Measurements from ENCODE around the gene CFHR1.

The CFHR1 gene

DNA sequence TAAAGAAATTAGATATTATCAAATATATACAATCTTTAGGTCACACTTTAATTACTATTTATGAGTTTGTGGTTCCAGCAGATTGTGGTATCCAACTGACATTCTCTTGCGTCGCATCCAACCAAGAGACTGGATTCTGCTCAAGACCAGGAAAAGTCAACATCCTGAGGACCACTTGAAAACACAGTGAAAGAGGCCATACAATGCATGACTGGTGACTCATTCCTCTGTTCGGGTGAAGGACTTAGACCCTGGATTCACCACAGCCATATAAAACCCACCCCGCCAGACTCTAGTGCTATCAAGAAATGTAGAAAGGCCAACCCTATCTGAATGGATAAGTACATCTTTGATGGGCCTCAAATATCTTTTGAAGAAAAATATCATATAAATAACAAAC lies 53.9 kb downstream of the CFHR1 start:
- no peak for DNase-seq (ENCODE audit: extremely low read depth in 1 of 2, low read depth in 1 of 2)

DNA sequence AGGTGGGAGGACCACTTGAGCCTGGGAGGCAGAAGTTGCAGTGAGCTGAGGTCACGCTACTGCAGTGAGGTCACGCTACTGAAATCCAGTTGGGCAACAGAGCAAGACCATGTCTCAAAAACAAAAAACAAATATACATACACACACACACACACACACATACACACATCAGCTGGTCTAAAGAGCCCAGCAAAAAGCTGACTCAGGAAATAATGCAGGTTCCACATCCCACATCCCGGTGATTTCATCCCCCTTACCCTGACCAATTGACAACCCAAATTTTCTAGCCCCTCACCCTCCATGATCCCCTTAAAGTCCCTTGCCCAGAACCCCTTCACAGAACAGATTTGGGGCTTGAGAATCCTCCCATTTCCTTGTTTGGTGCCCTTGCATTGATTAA lies 56.4 kb downstream of the CFHR1 start:
- DNase-seq (ENCODE audit: extremely low read depth in 1 of 2, low read depth in 1 of 2), result no peak

DNA sequence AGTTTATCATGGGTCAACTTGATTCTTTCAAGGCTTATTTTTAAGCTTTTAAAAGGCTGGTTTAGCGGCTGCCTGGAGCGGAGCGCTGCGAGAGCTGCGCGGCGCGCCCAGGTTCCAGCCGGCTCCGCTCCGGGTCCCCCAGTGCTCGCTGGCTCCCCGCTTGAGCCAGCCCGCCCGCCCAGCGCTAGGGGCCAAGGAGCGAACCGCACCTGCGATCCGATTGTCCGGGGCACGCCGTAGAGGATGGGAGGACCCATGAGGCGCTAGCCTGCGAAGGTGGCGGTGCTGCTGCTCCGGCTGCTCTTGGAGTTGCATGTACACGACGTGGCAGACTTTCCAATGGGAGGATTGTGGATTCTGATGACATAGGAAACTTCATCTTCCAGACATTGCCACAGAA lies 58.4 kb downstream of the CFHR1 start:
- no peak for DNase-seq (ENCODE audit: extremely low read depth in 1 of 2, low read depth in 1 of 2)

Data from stimulated activated CD8-positive, alpha-beta memory T cell treated with anti-CD3 and anti-CD28 coated beads, Interleukin-7, amount 100 ng/mL, for 48 hours (primary cell).